ENCODE results near the gene WDR12. TPM values are rescaled to one million over a fixed set of nuclear protein-coding genes. Genes with fewer than 3 reads are reported as not detected.

WDR12 gene
- total and polyA plus RNA-seq, 2 experiments from 2014 or later: 45.8 to 66.1 TPM

DNA sequence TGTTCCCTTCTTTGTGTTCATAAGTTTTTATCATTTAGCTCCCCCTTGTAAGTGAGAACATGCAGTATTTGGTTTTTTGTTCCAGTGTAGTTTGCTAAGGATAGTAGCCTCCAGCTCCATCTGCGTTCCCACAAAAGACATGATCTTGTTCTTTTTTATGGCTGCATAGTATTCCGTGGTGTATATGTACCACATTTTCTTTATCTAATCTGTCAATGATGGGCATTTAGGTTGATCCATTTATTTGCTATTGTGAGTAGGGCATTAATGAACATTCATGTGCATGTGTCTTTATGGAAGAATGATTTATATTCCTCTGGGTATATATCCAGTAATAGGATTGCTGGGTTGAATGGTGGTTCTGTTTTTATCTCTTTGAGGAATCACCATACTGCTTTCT lies 34.0 kb upstream of the WDR12 start:
- DNase-seq: no peak
- no peaks in the 10 kb centered on the region for H3K79me2 ChIP-seq (ENCODE audit: insufficient read depth)
- H3K4me1 ChIP-seq (ENCODE audit: insufficient read depth): peaks cover 14% of the 10 kb centered on the region; the same call in 1 of the 2 replicates
- in situ Hi-C loops (cut with MboI): no loop called here
- no peak overlapping the region for H3K4me2 ChIP-seq (ENCODE audit: unreplicated experiment)
- no peak overlapping the region for H2AFZ ChIP-seq
- H3K27me3 ChIP-seq (replicated peaks; ENCODE audit: insufficient read depth): no peaks in the 10 kb centered on the region
- no peaks in the 10 kb centered on the region for H3K36me3 ChIP-seq (ENCODE audit: low read depth)
- TF ChIP-seq EZH2 (IDR thresholded peaks at IDR 0.05; ENCODE audit: insufficient read depth, poor library complexity, severe bottlenecking): no peak
- no peak for TF ChIP-seq EZH2phosphoT487 (IDR thresholded peaks at IDR 0.05; ENCODE audit: insufficient read depth, low read depth)
- H3K4me3 ChIP-seq: no peak overlapping the region
- H3F3A ChIP-seq (ENCODE audit: insufficient read depth): no peaks in the 10 kb centered on the region
- H3K9me3 ChIP-seq (ENCODE audit: low read depth): no peaks in the 10 kb centered on the region
- 91 to 97% methylated on average over 2 of the region's 2 CpGs for WGBS, 2 experiments (ENCODE audit: low coverage in 1 of 2, low lambda C conversion rate in 2 of 2, missing lambda C conversion rate in 2 of 2)
- no peaks in the 10 kb centered on the region; the same call in 1 of the 2 replicates for H3K9me2 ChIP-seq (ENCODE audit: insufficient read depth)
- no peaks in the 10 kb centered on the region for H4K20me1 ChIP-seq (ENCODE audit: insufficient read depth)
- H3K9ac ChIP-seq: no peak overlapping the region
- no peak overlapping the region for H3K27ac ChIP-seq

DNA sequence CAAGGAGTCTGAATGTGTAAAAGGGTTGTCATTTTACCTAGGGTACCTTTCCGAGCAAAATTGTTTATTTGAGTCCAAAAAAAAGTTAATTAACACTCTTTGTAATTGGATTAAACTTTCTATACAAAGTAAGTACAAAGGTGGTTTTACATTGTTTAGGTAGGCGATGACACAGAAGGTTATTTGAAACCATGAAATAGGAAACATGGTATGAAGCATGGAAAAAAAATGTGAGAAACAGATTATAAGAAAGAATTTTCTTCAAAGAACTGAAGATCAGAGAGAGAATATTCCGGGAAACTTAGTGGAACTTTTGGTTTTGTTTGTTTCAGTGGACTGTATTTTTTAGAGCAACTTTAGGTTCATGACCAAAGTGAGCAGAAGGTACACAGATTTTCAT lies 33.3 kb upstream of the WDR12 start:
- no peak for DNase-seq
- Histone ChIP-seq H3K36me3 (ENCODE audit: low read depth) (no peaks in the 10 kb centered on the region), H4K20me1 (ENCODE audit: insufficient read depth) (no peaks in the 10 kb centered on the region), H3K9ac (no peak overlapping the region), H3K9me3 (ENCODE audit: low read depth) (no peaks in the 10 kb centered on the region), H3K4me1 (ENCODE audit: insufficient read depth) (peaks cover 14% of the 10 kb centered on the region; the same call in 1 of the 2 replicates), H3K9me2 (ENCODE audit: insufficient read depth) (no peaks in the 10 kb centered on the region; the same call in 1 of the 2 replicates), H3K27ac (no peak overlapping the region), H3K4me3 (no peak overlapping the region), H3K79me2 (ENCODE audit: insufficient read depth) (no peaks in the 10 kb centered on the region), H3K4me2 (ENCODE audit: unreplicated experiment) (no peak overlapping the region), H3K27me3 (replicated peaks; ENCODE audit: insufficient read depth) (no peaks in the 10 kb centered on the region), H3F3A (ENCODE audit: insufficient read depth) (no peaks in the 10 kb centered on the region), H2AFZ (no peak overlapping the region)
- 79 to 88% methylated on average over 3 of the region's 3 CpGs for WGBS, 2 experiments (ENCODE audit: low coverage in 1 of 2, low lambda C conversion rate in 2 of 2, missing lambda C conversion rate in 2 of 2)
- in situ Hi-C loops (cut with MboI): no loop called here
- no peak for TF ChIP-seq EZH2 (IDR thresholded peaks at IDR 0.05; ENCODE audit: insufficient read depth, poor library complexity, severe bottlenecking)
- no peak for TF ChIP-seq EZH2phosphoT487 (IDR thresholded peaks at IDR 0.05; ENCODE audit: insufficient read depth, low read depth)

DNA sequence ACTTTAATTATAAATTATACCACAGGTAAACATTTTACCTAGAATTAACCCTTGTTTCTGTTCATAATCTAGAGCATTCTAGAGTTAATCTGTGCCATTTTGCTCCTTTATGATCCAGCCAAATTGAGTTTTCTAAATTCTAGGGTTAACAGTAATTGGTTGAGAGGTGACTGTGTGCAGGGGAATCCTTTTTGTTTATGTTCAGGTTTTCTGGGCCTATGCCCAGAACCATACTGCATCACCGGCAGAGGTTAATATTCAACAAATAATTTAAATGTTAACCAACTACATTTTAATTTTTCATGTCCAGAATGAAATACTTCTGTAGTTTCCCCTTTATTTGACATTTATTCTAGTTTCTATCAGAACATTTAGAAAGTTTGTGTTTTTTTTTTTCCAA lies 32.9 kb upstream of the WDR12 start:
- Histone ChIP-seq H3K4me3 (no peak overlapping the region), H4K20me1 (ENCODE audit: insufficient read depth) (no peaks in the 10 kb centered on the region), H3K27me3 (replicated peaks; ENCODE audit: insufficient read depth) (no peaks in the 10 kb centered on the region), H3K79me2 (ENCODE audit: insufficient read depth) (no peaks in the 10 kb centered on the region), H3K27ac (no peak overlapping the region), H3K4me1 (ENCODE audit: insufficient read depth) (peaks cover 14% of the 10 kb centered on the region; the same call in 1 of the 2 replicates), H3F3A (ENCODE audit: insufficient read depth) (no peaks in the 10 kb centered on the region), H2AFZ (no peak overlapping the region), H3K36me3 (ENCODE audit: low read depth) (no peaks in the 10 kb centered on the region), H3K9ac (no peak overlapping the region), H3K9me3 (ENCODE audit: low read depth) (no peaks in the 10 kb centered on the region), H3K9me2 (ENCODE audit: insufficient read depth) (no peaks in the 10 kb centered on the region; the same call in 1 of the 2 replicates), H3K4me2 (ENCODE audit: unreplicated experiment) (no peak overlapping the region)
- in situ Hi-C loops (cut with MboI): no loop called here
- WGBS, 2 experiments (ENCODE audit: low coverage in 1 of 2, low lambda C conversion rate in 2 of 2, missing lambda C conversion rate in 2 of 2): 22 to 43% methylated on average over 1 of the region's 1 CpG
- DNase-seq: peak; percentile 53
- no peak for TF ChIP-seq EZH2 (IDR thresholded peaks at IDR 0.05; ENCODE audit: insufficient read depth, poor library complexity, severe bottlenecking)

DNA sequence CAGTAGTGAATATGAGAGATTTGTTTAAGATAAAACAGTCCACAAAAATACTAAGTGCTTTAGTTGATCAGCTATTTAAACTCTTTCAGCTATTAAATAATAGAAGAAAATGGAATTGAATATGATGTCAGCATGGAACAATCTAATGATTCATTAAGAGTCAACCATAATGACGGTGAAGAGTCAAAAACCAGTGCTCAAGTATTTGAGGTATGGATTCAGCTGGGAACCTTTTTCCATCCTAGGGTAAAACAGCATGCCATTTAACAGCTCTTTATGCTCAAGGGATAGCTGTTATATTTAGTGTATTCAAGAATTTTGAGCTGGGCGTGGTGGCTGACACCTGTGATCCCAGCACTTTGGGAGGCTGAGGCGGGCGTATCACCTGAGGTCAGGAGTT lies 30.3 kb upstream of the WDR12 start:
- no peaks in the 10 kb centered on the region for H3K36me3 ChIP-seq (ENCODE audit: low read depth)
- no peak overlapping the region for H3K4me3 ChIP-seq
- H3F3A ChIP-seq (ENCODE audit: insufficient read depth): no peaks in the 10 kb centered on the region
- TF ChIP-seq EZH2 (IDR thresholded peaks at IDR 0.05; ENCODE audit: insufficient read depth, poor library complexity, severe bottlenecking) (no peak), EZH2phosphoT487 (IDR thresholded peaks at IDR 0.05; ENCODE audit: insufficient read depth, low read depth) (no peak)
- in situ Hi-C loops (cut with MboI): no loop called here
- peak; percentile 61 for DNase-seq
- H3K9ac ChIP-seq: no peak overlapping the region
- H3K79me2 ChIP-seq (ENCODE audit: insufficient read depth): no peaks in the 10 kb centered on the region
- peak overlapping the region; percentile 22; the same call in 1 of the 2 replicates for H3K27ac ChIP-seq
- H3K27me3 ChIP-seq (replicated peaks; ENCODE audit: insufficient read depth): no peaks in the 10 kb centered on the region
- H3K9me2 ChIP-seq (ENCODE audit: insufficient read depth): no peaks in the 10 kb centered on the region; the same call in 1 of the 2 replicates
- no peaks in the 10 kb centered on the region for H4K20me1 ChIP-seq (ENCODE audit: insufficient read depth)
- no peak overlapping the region for H2AFZ ChIP-seq
- no peaks in the 10 kb centered on the region for H3K9me3 ChIP-seq (ENCODE audit: low read depth)
- peaks cover 14% of the 10 kb centered on the region; the same call in 1 of the 2 replicates for H3K4me1 ChIP-seq (ENCODE audit: insufficient read depth)
- no peak overlapping the region for H3K4me2 ChIP-seq (ENCODE audit: unreplicated experiment)
- 78 to 79% methylated on average over 4 of the region's 4 CpGs for WGBS, 2 experiments (ENCODE audit: low coverage in 1 of 2, low lambda C conversion rate in 2 of 2, missing lambda C conversion rate in 2 of 2)

DNA sequence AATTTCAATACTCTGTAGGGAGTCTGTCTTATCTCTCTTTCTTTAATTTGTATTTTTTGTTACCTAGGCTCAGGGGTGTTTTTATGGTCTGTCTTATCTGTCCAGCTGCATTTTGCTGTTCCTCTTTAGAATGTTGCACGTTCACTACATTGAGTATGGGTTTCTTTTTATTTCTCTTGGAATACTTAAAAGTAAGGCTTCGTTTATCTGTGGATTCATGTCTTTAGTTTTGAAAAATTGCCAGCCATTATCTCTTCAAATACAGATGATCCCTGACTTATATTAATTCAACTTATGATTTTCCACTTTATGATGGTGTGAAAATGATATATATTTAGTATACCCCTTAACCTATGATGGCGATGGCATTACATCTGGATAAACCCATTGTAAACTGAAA lies 27.5 kb upstream of the WDR12 start:
- H2AFZ ChIP-seq: no peak overlapping the region
- no peaks in the 10 kb centered on the region; the same call in 1 of the 2 replicates for H3K36me3 ChIP-seq (ENCODE audit: low read depth)
- no peaks in the 10 kb centered on the region for H3K27me3 ChIP-seq (replicated peaks; ENCODE audit: insufficient read depth)
- no peaks in the 10 kb centered on the region for H4K20me1 ChIP-seq (ENCODE audit: insufficient read depth)
- no peak for DNase-seq
- no peaks in the 10 kb centered on the region for H3K79me2 ChIP-seq (ENCODE audit: insufficient read depth)
- WGBS, 2 experiments (ENCODE audit: low coverage in 1 of 2, low lambda C conversion rate in 2 of 2, missing lambda C conversion rate in 2 of 2): 70 to 87% methylated on average over 3 of the region's 3 CpGs
- H3F3A ChIP-seq (ENCODE audit: insufficient read depth): no peaks in the 10 kb centered on the region
- TF ChIP-seq EZH2 (IDR thresholded peaks at IDR 0.05; ENCODE audit: insufficient read depth, poor library complexity, severe bottlenecking) (no peak), EZH2phosphoT487 (IDR thresholded peaks at IDR 0.05; ENCODE audit: insufficient read depth, low read depth) (no peak)
- no peaks in the 10 kb centered on the region for H3K9me3 ChIP-seq (ENCODE audit: low read depth)
- in situ Hi-C loops (cut with MboI): no loop called here
- H3K4me3 ChIP-seq: no peak overlapping the region
- no peak overlapping the region for H3K4me2 ChIP-seq (ENCODE audit: unreplicated experiment)
- no peak overlapping the region for H3K9ac ChIP-seq
- H3K9me2 ChIP-seq (ENCODE audit: insufficient read depth): no peaks in the 10 kb centered on the region; the same call in 1 of the 2 replicates
- peaks cover 8% of the 10 kb centered on the region; the same call in 1 of the 2 replicates for H3K4me1 ChIP-seq (ENCODE audit: insufficient read depth)
- no peak overlapping the region for H3K27ac ChIP-seq

All from GM23248 (cell line).